GM12865 (cell line): ENCODE results near the gene FRMD5.

Experiments used
- DNase-seq: peaks from one replicate; pipeline ENCODE4 v3.0.0; 2010; ENCODE audit warnings: low read depth
- H3K4me3 ChIP-seq: 2 replicates; pipeline ENCODE4 v1.5.1; 2011; ENCODE audit warnings: mild to moderate bottlenecking, low read depth, low read length, control low read depth
- CTCF ChIP-seq: IDR thresholded peaks from 2 replicates; pipeline ENCODE4 v1.5.1; 2011; ENCODE audit warnings: low read length, control low read depth, low read depth, inconsistent platforms; ENCODE audit not compliant: insufficient read depth; ENCODE audit errors: missing control alignments

Gene FRMD5

GRCh38 chr15:43918717-43919116 lies 276.4 kb downstream of the FRMD5 start:
- H3K4me3 ChIP-seq = no peak overlapping the region
- no peak for DNase-seq
- TF ChIP-seq CTCF = no peak

- DNase-seq = no peak
- no peak overlapping the region for H3K4me3 ChIP-seq
- TF ChIP-seq CTCF = no peak
Observed at GRCh38 chr15:43916326-43916660, 278.8 kb downstream of the FRMD5 start.

- H3K4me3 ChIP-seq = no peak overlapping the region
- no peak for DNase-seq
- no peak for TF ChIP-seq CTCF
Observed at GRCh38 chr15:43915631-43916325, 279.3 kb downstream of the FRMD5 start.

GRCh38 chr15:43913941-43914340 lies 281.1 kb downstream of the FRMD5 start:
- no peak for TF ChIP-seq CTCF
- DNase-seq = no peak
- H3K4me3 ChIP-seq = no peak overlapping the region

GRCh38 chr15:43913026-43913780 lies 281.9 kb downstream of the FRMD5 start:
- TF ChIP-seq CTCF = no peak
- H3K4me3 ChIP-seq = no peak overlapping the region
- DNase-seq = no peak

- no peak for DNase-seq
- no peak overlapping the region for H3K4me3 ChIP-seq
- no peak for TF ChIP-seq CTCF
Observed at GRCh38 chr15:43912208-43912607, 282.9 kb downstream of the FRMD5 start.
